Activated CD4-positive, alpha-beta T cell treated with anti-CD3 and anti-CD28 coated beads, Interleukin-2, amount 50 U/mL, for 24 hours (primary cell): ENCODE results near the gene STK39.

Experiments used
- DNase-seq, 2 donors: peaks; one replicate each; pipeline ENCODE4 v3.0.0-alpha.2; 2020; ENCODE audit warnings: low read depth in 1 of 2, low spot score in 1 of 2

STK39 gene

DNA sequence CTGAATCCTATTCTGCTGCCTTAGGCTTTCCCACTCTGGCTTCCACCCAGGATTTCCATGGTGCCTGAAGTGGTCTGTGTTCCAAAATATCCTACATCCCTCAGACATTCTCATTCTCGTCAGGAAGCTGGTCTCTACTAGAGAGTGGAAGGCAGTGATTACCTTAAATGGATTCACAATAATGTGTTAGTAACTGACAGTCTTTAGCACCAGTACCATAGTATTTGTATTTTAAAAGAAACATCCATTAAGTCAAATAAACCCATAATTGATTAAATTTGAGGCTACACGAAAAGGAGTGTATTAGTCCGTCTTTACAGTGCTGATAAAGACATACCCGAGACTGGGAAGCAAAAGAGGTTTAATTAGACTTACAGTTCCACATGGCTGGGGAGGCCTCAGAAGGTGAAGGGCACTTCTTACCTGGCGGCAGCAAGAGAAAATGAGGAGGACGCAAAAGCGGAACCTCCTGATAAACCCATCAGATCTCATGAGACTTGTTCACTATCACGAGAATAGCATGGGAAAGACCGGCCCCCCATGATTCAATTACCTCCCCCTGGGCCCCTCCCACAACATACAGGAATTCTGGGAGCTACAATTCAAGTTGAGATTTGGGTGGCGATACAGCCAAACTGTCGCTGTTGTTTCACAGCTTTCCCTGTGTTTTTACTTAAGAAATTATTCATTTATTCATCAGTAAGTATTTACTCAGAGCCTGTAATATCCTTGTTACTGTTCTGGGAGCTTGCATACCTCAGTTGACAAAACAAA lies 306.5 kb downstream of the STK39 start:
- no peak for DNase-seq

DNA sequence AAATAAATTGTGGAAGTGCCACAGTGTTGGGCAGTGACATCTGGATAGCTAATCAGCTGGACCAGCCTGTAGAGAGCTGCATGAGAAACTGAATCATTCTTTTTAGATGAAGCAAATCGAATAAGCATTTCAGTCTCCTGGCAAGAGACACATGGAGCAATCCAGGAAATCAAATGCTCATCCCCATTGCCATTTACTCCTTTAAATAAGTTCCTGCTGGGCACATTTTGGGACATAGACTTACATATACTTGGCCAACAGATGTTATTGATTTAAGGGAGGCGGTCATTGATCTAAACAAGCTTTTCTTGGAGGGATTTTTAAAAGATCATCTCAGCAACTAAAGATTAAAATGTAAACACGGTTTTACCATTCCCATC lies 307.1 kb downstream of the STK39 start:
- no peak for DNase-seq

DNA sequence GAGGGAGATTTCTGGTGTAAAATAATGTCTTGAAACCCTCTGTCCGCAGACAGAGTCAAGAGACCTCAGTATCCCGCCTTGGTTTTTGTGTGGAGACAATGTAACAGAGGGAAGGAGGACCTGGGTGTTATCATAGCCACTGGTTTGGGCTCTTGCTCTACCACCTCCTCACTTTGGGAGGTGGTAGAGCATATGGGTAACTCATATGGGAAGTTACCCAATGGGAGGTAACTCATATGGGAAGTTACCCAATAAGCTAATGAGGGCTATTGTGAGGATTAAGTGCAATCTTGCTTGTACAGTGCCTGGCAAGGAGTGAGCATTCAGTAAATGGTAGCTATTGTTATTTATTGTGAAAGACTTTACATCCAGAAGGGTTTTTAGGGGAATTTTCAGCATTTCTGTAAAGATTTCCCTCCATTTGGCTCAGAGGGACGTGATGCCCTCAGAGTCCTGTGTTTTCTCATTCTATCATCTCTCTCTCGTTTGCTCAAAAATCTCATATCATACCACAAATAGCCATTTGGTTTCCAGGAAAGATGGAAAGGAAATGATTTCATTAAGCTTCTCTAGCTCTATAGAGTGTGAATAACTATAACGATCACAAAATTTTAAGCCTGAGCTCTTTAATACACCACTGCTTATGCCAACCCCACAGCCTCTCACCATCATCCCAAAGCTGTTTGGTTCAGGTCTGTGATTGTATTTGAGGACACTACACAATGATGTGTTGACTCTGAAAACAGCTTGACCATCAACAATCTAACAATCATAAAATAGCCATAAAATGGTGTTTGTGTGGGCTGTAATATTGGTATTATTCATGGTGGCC lies 307.7 kb downstream of the STK39 start:
- DNase-seq, result no peak

DNA sequence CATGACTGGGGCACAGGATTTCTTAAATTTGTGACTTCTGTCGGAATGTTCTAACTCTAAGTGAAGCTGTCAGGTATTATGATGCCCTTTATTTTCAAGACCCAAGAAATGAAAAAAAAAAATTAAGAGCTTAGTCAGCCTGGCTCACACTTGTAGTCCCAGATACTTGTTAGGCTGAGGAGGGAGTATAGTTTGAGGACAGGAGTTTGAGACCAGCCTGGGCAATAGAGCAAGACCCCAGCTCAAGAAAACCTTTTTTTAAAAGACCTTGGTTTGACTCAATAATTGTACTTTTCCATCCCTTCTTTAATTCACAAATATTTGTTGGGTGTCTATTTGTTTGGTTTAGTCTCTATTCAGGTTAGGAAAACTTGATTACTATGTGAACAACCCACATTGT lies 310.0 kb downstream of the STK39 start:
- no peak for DNase-seq

DNA sequence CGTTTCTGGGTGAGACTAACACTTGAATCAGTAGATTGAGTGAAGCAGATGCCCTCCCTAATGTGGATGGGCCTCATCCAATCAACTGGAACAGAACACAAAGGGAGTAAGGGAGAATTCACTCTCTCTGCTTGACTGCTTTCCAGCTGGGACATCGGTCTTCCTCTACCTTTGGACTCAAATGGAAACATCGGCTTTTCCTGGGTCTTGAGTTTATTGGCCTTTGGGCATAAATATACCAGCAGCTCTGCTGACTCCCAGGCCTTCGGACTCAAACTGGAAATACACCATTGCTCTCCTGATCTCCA lies 311.6 kb downstream of the STK39 start:
- no peak for DNase-seq

DNA sequence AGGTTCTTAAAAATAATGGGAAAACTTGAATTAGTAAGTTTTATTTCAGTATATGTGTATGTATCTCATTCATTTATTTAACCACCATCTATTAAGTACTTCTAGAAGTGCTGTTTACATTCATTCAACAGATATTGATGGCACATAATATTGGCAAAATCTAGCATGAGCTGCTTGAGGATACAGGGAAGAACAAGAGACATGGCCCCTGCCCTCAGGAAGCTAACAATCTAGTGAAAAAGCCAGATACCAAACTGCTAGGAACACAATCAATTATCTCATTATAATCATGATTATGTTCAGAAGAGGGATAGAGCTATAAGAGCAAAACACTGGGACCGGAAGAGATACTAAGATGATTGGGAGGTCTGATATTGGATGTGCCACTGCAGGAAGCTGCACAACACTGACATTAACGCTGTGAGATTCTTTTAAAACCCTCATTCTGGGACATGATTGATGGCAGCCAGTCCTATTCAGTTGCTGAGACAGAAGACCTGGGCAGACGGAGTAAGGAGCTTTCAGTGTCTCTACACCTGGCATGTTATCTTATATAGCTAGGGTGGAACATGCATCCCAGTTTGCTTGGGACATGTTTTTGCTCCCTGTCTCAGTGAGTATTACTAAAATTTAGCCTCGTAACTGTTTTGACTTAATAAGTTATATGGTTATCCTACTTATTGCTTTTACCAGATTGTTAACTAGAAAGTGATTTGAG lies 314.1 kb downstream of the STK39 start:
- DNase-seq, result no peak

DNA sequence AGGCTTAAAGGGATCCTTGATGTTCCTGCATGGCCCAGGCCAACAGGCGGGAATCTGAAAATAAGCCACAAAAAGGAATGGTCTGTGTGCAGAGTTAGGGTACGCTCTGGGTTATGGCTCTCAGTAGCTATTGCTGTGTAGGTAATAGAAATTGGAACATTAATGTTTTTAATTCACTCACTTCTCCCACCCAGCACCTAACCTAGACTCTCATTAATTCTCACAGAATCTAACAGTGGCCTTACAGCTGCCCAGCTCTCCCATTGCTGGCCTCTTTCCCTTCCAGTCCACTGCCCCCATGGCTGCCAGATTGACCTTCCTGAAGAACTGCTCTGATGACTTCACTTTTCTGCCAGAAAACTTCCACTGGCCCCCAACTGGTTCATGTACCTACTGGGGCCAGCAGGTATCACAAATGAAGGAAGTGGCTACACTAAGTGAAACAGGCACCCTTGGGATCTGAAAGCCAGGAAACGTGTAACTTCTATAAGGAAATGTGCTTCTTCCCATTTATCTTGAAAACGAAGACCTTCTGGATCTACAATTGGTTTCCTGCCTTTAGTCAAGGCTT lies 315.2 kb downstream of the STK39 start:
- no peak for DNase-seq

DNA sequence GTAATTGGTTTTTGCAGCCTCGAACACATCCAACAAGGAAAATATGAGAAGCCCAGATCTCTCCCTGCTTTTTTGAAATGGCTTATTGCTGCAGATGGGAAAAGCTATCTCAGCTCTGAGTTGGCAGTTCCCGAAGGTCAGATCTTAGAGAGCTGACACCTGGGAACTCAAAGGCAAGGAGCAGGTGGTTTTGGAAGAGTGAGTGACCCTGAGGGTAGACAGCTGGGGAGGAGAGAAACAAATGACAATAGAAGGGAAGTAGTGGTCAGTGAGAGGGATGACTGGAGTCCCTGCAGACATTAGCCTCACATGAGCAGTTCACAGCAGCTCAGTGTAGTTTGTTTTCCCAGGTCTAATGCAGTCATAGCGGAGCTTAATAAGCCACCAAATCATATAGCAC lies 317.9 kb downstream of the STK39 start:
- DNase-seq, result no peak

DNA sequence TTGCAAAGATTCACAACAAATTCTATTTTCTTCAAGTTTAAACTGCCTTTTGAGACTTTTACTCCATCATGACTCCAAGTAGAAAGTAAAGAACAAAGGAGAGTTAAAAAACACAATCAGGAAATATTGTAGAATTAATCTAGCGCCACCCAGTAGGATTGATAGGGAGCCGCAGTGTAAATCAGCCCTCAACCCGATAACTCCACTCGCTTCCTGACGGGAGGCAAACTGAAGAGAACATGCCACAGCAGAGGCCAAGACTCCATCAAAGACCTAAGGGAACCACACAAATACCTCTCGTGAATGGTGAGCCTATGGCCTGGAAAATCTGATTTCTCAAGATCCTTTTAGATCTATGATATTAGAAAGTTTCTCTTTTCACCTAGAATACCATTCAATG lies 319.0 kb downstream of the STK39 start:
- no peak for DNase-seq

DNA sequence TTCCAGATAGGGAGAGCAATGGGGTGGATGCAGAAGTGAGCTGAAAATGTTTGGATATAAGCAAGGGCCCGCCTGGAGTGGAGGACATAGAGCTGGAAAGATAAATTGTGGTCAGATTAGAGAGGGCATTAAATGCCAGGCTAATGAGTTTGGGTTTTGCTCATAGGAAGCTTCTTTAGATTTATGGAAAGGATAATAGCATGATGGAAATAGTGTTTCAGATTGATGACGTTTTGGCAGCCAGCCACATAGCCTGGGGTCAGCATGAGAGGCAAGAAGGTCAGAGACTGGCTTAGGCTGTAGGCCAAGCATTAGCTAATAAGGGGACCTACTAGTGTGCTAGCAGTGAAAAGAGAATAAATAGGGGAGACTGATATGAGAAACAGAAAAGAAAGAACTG lies 321.6 kb downstream of the STK39 start:
- no peak for DNase-seq

DNA sequence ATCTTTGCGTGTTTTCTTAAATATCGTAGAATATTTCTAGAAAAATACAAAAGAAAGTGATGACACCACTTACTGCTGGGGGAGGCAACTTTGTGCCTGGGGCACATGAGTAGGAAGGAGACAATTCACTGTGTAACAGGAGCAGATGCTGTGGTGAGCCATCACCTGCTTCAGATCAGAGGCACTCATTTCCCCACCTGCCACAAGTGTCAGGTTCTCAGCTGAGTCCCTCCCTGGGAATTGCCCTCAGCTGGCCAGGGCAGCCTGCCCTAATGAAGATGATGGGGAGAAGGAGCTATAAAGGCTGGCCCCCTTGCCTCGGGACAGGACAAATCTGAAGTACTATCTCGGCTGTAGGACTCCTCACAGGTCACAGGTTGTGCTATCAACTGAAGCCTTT lies 322.8 kb downstream of the STK39 start:
- no peak for DNase-seq

DNA sequence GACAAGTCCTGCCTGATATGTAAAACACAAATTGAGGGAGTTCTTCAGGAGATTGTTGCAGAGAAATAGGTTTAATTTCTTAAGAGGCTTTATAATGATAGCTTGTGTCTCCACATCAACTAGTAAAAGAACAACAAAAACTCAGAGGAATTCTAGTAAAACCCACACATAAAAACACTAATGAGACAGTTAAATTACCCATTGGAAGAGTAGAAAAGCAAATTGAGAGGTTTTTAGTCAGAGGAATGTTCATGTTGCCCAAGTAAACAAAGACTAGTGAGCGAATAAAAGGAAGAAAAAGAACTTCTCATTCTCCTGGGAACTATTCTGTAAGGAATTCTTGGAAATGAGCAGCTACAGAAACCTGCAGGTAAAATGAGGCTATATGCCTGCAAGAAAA lies 330.6 kb downstream of the STK39 start:
- DNase-seq, result no peak

DNA sequence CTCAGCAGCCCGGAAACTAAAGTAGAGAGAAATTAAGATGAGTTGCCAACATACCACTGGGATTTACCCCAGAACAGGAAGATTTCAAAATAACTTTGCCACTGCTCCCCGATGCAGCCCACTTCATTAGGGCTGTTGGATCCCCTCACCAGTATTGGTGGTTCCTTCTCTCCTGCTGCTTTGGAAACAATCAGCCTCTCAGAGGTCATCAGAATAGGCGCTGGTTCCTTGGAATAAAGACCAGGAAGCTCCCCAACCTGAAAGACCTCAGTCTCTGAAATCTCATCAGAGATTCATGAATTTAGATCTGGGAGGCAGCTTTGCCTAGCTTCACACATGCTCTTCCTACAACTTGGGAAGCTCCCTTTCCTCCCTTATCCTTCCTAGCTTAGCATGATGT lies 332.4 kb downstream of the STK39 start:
- DNase-seq, result no peak

DNA sequence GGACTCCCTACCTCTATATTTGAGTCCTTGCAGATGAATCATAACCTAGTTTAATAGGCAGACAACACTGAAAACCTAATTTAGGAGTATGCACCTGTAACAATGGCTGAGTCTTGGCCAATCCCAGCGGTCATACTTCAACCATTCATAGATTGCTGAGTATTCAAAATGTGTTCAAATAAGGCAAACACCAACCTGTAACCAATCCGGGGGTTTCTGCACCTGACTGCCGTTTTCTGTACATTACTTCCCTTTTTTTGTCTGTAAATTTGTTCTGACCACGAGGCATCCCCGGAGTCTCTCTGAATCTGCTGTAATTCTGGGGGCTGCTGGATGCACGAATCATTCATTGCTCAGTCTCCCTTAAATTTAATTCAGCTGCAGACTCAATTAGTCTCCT lies 338.6 kb downstream of the STK39 start:
- no peak for DNase-seq

DNA sequence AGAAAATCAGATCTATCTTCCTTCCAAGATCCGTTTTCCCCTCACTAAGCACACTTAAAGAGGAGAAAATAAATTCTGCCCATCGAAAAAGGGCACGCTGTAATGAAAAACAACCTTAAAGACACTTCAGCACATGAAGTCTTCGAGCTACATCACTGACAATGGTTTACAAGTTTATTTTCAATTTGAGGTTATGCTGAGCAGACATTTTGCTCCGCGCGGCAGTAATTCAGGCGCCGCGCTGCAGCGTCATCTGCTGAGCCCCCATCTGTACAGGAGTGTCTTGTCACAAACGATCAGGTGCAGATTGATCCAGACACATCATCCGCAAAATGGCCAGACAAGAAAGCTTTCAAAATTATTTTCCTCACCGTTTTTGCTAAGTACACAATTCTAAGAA lies 341.7 kb downstream of the STK39 start:
- DNase-seq, result no peak
